Loucy (cell line): ENCODE results near the gene MCM8.

Experiments
- H2AFZ ChIP-seq: fragments of 200-600 bp; sonication (generic); 2 replicates; pipeline ENCODE4 v1.6.0; 2016; ENCODE audit warnings: antibody characterized with exemption, mild to moderate bottlenecking, low read length, moderate library complexity
- H3F3A ChIP-seq: fragments of 200-600 bp; 2 replicates; pipeline ENCODE4 v1.6.0; 2016; ENCODE audit warnings: antibody characterized with exemption, low read depth, mild to moderate bottlenecking
- H3K27me3 ChIP-seq: fragments of 200-600 bp; sonication (generic); 2 replicates; pipeline ENCODE4 v1.6.1; 2014; ENCODE audit warnings: low read length, mild to moderate bottlenecking; ENCODE audit not compliant: insufficient read depth, poor library complexity, severe bottlenecking
- H3K36me3 ChIP-seq: fragments of 200-600 bp; sonication (generic); 2 replicates; pipeline ENCODE4 v1.6.1; 2016; ENCODE audit warnings: low read length; ENCODE audit not compliant: insufficient read depth
- H3K4me1 ChIP-seq: fragments of 200-600 bp; sonication (generic); 2 replicates; pipeline ENCODE4 v1.5.1; 2014; ENCODE audit warnings: low read length, mild to moderate bottlenecking; ENCODE audit not compliant: insufficient read depth, poor library complexity, severe bottlenecking
- H3K4me2 ChIP-seq: fragments of 200-600 bp; sonication (generic); 2 replicates; pipeline ENCODE4 v1.6.0; 2014; ENCODE audit warnings: antibody characterized with exemption, low read length, low read depth, mild to moderate bottlenecking; ENCODE audit not compliant: poor library complexity, severe bottlenecking
- H3K4me3 ChIP-seq: fragments of 200-600 bp; sonication (generic); 2 replicates; pipeline ENCODE4 v1.5.1; 2014; ENCODE audit warnings: low read length, mild to moderate bottlenecking, mixed read lengths; ENCODE audit not compliant: poor library complexity, severe bottlenecking
- H3K79me2 ChIP-seq: fragments of 200-600 bp; sonication (generic); 2 replicates; pipeline ENCODE4 v1.6.1; 2014; ENCODE audit warnings: low read length; ENCODE audit not compliant: insufficient read depth
- H3K9ac ChIP-seq: fragments of 200-600 bp; sonication (generic); 2 replicates; pipeline ENCODE4 v1.6.0; 2014; ENCODE audit warnings: mild to moderate bottlenecking, low read depth, low read length, moderate library complexity; ENCODE audit not compliant: poor library complexity, severe bottlenecking
- H3K9me2 ChIP-seq: fragments of 200-600 bp; sonication (generic); replicated peaks from 2 replicates; pipeline ENCODE4 v1.6.1; 2016; ENCODE audit warnings: low read depth, low read length, mixed read lengths
- H3K9me3 ChIP-seq: fragments of 200-600 bp; sonication (generic); 2 replicates; pipeline ENCODE4 v1.6.1; 2014; ENCODE audit warnings: mild to moderate bottlenecking, antibody characterized with exemption, low read length, low read depth; ENCODE audit not compliant: insufficient read depth
- H4K20me1 ChIP-seq: fragments of 200-600 bp; sonication (generic); 2 replicates; pipeline ENCODE4 v1.6.0; 2014; ENCODE audit warnings: antibody characterized with exemption, low read length, mild to moderate bottlenecking; ENCODE audit not compliant: insufficient read depth, poor library complexity, severe bottlenecking
- EZH2phosphoT487 ChIP-seq: fragments of 200-600 bp; IDR thresholded peaks from 2 replicates; pipeline ENCODE4 v1.6.1; 2018; ENCODE audit warnings: antibody characterized with exemption, mild to moderate bottlenecking, moderate library complexity, borderline replicate concordance
- TF ChIP-seq, protein P1 (sequence below): fragments of 200-600 bp; sonication (generic); conservative IDR thresholded peaks from 2 replicates; pipeline ENCODE4 v1.5.1; 2014; ENCODE audit warnings: mild to moderate bottlenecking, antibody characterized with exemption, low read length

MCM8 gene

DNA sequence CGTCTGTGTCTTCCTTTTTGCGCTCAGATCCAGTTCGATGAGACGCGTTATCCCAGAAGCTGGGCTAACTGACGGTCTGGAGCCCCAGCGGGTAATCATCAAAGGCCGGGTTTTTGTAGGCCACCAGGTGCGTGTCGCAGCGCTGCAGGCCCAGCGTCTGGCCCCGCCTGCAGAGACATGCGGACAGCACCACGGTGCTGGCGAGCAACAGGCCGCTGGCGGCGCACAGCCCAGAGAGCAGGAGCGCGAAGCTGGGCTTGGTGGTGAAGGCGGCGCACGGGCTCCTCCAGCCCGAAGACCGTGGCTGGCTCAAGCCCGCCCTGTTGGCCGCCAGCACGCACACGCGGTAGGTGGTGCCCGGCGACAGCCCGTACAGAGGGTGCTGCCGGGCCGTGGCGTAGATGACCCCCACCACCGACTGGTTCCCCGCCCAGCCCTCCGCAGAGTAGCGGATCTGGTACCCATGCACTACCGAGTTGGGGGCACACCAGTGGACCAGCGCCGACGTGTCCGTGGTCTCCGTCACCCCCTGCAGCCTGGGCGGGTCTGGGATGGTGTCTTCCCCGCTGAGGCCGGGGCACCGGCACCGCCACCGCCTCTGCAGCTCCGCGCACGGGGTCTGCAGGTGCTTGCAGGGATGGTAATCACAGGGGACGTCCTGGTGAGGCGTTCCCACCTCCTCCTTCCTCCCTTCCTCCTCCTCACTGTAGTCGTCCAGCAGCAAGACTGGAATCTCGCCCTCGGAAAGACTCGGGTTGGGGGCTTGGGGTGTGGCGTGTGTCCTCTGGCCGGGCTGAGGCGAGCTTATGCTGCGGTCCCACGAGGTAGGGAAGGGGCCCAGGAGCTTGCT is 90.7 kb downstream of the MCM8 start:
- Histone ChIP-seq H3K9me2 (no peaks in the 10 kb centered on the region), H4K20me1 (no peaks in the 10 kb centered on the region), H3K27me3 (no peaks in the 10 kb centered on the region), H2AFZ (no peak overlapping the region), H3K79me2 (no peaks in the 10 kb centered on the region), H3K36me3 (peaks cover 57% of the 10 kb centered on the region), H3K4me1 (no peaks in the 10 kb centered on the region), H3K9me3 (no peaks in the 10 kb centered on the region), H3K9ac (no peak overlapping the region), H3K4me3 (no peak overlapping the region), H3K4me2 (no peak overlapping the region), H3F3A (no peaks in the 10 kb centered on the region)
- no peak for TF ChIP-seq EZH2phosphoT487
- TF ChIP-seq, protein P1, sequence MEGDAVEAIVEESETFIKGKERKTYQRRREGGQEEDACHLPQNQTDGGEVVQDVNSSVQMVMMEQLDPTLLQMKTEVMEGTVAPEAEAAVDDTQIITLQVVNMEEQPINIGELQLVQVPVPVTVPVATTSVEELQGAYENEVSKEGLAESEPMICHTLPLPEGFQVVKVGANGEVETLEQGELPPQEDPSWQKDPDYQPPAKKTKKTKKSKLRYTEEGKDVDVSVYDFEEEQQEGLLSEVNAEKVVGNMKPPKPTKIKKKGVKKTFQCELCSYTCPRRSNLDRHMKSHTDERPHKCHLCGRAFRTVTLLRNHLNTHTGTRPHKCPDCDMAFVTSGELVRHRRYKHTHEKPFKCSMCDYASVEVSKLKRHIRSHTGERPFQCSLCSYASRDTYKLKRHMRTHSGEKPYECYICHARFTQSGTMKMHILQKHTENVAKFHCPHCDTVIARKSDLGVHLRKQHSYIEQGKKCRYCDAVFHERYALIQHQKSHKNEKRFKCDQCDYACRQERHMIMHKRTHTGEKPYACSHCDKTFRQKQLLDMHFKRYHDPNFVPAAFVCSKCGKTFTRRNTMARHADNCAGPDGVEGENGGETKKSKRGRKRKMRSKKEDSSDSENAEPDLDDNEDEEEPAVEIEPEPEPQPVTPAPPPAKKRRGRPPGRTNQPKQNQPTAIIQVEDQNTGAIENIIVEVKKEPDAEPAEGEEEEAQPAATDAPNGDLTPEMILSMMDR, result no peak

GRCh38 chr20:6041808-6042265 is 91.4 kb downstream of the MCM8 start:
- Histone ChIP-seq H3K9me3 (no peaks in the 10 kb centered on the region), H2AFZ (no peak overlapping the region), H3K4me3 (no peak overlapping the region), H3F3A (no peaks in the 10 kb centered on the region), H3K36me3 (peaks cover 50% of the 10 kb centered on the region), H4K20me1 (no peaks in the 10 kb centered on the region), H3K4me2 (no peak overlapping the region), H3K27me3 (no peaks in the 10 kb centered on the region), H3K9ac (no peak overlapping the region), H3K4me1 (no peaks in the 10 kb centered on the region), H3K79me2 (no peaks in the 10 kb centered on the region), H3K9me2 (no peaks in the 10 kb centered on the region)
- no peak for TF ChIP-seq EZH2phosphoT487
- TF ChIP-seq, protein P1, result no peak

DNA sequence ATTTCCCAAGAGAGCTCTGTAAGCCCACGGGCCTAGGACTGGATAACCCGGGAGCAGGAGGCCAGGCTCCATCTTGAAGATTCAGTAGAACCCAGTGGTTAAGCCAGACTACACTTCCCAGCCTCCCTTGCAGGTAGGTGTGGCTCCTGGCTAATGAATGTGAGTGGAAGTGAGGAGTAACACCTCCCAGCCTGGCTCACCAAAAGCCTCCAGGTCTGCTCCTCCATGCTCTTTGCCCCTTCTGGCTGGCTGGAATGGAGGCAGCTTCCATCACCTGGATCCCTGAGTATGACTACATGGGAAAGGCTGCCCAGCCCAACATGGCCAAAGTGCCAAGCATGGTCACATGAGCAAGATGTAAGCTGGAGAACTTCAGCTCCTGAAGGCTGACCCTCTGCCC is 93.7 kb downstream of the MCM8 start:
- Histone ChIP-seq H3F3A (no peaks in the 10 kb centered on the region), H3K9ac (no peak overlapping the region), H3K27me3 (no peaks in the 10 kb centered on the region), H3K36me3 (peaks cover 28% of the 10 kb centered on the region; the same call in 1 of the 2 replicates), H3K79me2 (no peaks in the 10 kb centered on the region), H3K9me2 (no peaks in the 10 kb centered on the region), H3K4me3 (no peak overlapping the region), H3K4me2 (no peak overlapping the region), H4K20me1 (no peaks in the 10 kb centered on the region), H2AFZ (no peak overlapping the region), H3K4me1 (no peaks in the 10 kb centered on the region), H3K9me3 (no peaks in the 10 kb centered on the region)
- TF ChIP-seq, protein P1, result no peak
- TF ChIP-seq EZH2phosphoT487, result no peak
